Medulla oblongata (tissue), 1 donor: Measurements from ENCODE around the gene BEND6.

Source experiments
- DNase-seq: peaks from one replicate; pipeline ENCODE4 v3.0.0-alpha.2; 2015; ENCODE audit errors: extremely low spot score

The BEND6 gene, protein sequence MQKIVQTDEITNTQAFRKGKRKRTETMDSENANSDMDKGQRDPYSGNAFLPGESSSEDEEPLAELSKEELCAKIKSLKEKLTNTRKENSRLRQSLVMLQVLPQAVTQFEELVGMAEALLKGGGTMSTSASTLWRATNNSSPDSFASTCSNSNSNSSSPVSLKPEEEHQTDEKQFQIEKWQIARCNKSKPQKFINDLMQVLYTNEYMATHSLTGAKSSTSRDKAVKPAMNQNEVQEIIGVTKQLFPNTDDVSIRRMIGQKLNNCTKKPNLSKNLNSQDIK

DNA sequence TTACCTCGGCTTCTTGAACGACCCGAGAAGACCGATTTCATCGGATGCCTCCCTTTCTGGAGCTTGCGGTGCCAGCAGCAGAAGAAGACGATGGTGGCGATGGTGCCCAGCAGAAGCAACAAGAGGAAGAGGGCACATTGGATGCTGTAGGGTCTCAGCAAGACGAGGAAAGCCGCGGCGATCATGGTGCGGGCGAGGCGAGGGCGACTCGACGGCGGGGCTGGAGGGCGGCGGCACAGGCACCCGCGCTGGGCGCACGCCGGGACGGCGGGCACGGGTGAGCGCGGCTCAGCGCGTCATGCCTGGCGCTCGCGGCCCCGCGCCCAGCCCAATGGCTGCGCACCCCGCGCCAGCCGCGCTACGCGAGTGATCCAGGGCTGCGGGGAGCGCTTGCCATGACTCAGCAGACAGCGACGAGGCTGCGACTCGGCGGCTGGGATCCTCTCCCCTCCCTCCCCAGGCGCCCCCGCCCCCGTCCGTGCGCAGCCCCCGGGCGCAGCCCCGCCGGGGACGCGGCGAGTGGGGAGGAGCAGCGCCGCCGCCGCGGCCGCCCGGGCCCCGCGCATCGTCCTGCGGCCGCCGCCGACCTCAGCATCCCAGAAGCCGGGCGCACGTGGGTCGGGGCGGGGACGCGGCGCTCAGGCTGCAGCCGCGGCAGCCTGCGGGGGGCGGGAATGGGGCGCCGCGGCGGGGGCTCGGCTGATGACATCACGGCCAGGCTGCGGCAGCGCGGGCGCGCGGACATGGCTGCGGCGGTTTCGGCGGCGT is at the start of gene BEND6:
Gene BEND6 (plus strand): TSS at position 705 of the 768 bp plus-strand sequence. CDS start 26,704 bp downstream, outside the sequence.
- peak; percentile 64 for DNase-seq

GRCh38 chr6:56905378-56905777 is 49.5 kb upstream of the BEND6 start:
- no peak for DNase-seq

DNA sequence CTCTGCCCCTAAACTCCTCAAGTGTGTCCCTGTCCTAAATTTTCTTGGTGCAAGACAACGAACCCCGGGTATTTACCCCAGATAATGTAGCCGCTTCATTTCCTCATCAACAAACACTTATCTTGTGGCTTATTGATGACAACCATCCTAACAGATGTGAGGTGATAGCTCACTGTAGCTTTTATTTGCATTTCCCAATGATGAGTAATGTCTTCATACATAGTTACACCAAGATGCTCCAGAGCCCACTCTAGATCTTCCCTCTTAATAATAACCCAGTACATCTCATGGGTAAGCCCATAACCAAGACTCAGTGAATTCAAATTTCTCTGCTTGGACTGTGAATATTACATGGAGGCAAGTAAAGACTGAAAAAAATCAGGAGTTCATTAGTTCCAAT is 48.2 kb upstream of the BEND6 start:
- DNase-seq = no peak

DNA sequence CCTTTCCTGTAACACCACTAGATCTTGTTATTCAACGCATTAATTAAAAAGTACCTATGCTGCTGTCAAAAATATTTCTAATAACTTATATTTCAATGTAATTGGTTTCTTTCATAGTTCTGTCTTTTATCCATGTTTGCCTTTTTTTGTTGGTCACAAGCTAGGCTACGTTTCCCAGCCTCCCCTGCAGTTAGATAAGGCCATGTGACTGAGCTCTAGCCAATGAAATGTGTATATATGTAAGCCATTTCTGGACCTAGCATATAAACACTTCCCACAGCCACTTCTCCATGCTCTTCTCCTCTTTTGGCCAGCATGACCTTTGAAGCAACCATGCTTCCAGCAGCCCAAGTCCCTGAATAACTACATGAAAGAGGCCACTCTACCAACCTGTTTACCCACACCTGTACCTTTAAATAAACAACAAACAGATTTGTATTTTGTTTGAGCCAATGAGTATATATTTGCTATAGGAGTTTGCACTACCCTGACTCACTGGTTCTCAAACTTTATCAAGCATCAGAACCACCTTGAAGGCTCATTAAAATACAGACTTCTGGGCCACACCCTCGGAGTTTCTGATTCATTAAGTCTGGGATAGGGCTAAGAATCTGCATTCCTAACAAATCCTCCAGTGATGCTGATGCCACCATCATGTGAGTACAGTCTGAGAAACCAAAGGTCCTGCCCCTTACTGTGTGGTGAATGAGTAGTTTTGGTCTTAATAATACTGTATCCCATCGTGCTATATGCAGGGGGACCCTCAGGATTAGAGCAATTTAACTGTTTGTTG is 45.6 kb upstream of the BEND6 start:
- DNase-seq = no peak

- no peak for DNase-seq
Measured at GRCh38 chr6:56911847-56912246, 43.1 kb upstream of the BEND6 start.

- DNase-seq = no peak
Measured at GRCh38 chr6:56913285-56914074, 41.4 kb upstream of the BEND6 start.

DNA sequence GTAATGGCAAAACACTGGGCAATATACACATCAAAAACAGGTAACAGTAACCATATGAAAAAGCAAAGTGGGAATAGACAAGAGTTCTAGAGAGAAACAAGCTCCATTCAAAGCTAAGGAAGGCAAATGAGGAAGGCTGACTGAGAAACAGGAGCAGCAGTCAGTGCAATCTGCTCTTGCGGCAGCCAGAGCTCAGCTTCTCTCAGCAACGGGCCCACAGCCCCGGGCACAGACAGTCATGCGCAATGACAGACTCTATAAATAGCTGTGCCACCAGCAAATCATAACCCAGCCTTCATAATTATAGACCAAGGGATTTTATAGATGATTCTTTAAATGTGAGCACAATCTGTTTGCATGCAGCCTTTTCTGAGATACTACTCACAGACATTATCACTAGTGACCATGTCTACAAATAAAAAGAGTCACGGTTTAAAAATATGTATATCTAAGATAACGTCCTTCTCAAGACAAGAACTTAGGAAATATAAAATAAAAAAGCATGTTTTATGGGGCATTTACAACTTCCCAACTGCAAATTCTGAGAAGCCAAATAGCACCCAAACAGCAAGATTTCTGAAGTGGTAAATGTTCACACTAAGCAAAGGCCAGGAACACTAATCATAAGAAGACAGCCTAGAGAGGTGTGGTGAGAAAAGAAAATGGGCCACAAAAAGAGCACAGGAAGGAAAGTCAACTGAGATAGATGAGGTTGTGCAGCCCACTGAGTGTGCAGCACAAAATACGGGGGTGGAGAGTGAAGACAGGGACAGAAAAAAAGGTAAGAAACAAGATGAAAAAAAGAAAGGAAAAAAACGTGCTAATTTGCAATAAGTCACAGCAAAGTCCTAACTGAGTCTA is 39.9 kb upstream of the BEND6 start:
- peak; percentile 55 for DNase-seq

DNA sequence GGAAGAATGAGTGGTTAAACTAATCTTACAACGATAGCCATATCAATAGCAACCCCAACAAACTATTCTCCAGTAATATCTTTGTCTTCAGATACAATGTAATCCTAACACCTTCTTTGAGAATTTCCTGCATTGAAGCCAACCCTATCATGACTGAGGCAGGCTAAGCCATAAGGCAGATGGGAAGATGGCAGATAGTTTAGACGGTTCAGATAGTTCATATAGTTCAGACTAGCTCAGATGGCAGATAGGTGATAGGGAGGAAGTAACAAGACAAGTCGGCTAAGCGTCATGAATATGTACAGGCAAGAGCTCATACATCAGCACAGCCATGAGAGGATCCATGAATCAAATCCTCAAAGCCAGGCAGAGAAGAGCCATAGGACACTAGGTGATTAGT is 39.1 kb upstream of the BEND6 start:
- no peak for DNase-seq

DNA sequence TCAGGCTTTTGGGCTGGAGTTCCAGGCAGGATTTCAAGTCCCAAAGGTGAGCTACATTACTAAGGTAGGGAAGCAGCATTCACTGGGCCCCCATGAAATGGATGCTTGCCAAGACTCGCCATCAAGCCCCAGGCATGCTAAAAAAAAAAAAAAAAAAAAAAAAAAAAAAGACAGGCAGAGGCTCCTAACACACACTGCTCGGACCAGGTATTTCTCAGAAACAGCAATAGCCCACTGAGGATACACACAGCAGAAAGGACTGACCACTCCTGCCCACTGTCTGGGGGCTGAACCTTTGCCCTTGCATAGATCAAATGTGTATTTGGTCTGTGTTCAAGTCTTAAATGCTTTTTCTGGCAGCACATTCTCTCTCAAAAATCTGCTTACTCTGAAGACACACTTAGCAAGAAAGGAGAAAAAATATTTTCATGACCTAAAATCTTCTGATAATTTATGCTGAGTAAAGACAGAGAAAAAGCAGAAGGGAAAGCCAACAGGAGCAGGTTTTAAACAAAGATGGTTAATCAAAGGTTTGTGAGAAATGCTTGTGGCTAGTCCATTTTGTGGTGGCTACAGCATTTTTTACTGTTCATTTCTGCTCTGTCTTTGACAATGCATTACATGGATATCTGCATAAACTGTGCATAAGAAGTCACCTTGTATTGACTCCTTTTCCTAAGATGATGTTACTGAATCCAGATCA is 37.9 kb upstream of the BEND6 start:
- DNase-seq = no peak

DNA sequence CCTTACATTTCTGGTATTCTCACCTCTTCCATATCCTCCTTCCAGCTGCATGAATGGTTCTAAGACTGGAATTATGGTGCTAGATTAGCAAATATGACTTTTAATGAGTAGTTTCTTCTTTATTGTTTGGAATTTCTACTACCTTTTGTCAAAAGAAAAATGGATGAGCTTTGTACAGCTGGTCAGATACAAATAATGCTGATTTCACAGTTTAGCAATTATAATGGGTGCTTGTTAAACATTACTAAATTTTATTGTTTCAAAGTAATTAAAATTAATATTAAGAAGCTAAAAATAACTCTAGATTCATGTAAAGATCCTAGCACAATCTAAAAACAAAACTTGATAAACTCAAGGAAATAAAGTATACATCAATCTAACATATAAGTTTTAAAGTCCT is 32.3 kb upstream of the BEND6 start:
- no peak for DNase-seq

GRCh38 chr6:56923565-56923964 is 31.3 kb upstream of the BEND6 start:
- no peak for DNase-seq

DNA sequence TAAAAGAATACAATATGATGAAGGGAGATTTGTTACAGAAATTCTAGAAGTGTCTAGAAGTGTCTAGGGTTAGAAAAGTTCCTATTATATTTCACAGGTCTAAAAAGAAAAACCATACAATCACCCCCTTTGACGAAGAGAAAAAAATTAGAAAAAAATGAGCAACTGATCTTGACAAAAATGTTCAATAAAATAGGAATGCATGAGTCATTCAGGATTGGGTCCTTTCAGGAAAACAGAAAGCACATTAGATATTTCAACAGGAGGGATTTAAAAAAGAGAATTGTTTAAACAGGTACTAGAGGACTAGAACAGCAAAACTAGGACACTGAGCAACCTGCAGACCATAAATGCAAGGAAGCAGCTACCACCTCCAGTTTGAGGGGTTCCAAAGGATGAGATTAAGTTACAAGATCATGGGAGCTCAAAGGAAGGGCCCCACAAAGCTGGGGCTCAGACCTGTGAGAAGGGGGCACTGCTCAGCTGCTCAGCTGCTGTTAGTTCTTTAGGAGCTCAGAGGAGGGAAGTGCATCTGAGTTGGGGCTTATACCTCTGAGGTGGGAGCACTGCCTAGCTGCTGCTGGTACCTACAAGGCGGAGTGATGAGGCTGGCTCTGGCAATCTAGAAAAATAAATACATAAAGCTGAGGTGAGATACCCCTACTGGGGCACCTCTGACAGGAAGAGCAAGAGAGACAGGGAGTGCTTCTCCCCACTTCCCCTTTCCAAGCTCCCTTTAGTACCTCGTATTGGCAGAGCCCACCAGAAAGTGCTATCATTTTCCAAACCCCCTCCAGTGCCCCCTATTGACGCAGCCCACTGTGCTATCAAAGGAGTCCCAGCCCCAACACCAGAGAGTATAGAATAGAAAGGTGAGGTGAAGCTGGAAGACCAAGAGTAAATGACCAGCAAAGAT is 27.1 kb upstream of the BEND6 start:
- no peak for DNase-seq

- DNase-seq = no peak
Measured at GRCh38 chr6:56930846-56931245, 24.1 kb upstream of the BEND6 start.

- no peak for DNase-seq
Measured at GRCh38 chr6:56932910-56933477, 21.9 kb upstream of the BEND6 start.

- no peak for DNase-seq
Measured at GRCh38 chr6:56933650-56934049, 21.3 kb upstream of the BEND6 start.

GRCh38 chr6:56934876-56935275 is 20.0 kb upstream of the BEND6 start:
- DNase-seq = no peak

DNA sequence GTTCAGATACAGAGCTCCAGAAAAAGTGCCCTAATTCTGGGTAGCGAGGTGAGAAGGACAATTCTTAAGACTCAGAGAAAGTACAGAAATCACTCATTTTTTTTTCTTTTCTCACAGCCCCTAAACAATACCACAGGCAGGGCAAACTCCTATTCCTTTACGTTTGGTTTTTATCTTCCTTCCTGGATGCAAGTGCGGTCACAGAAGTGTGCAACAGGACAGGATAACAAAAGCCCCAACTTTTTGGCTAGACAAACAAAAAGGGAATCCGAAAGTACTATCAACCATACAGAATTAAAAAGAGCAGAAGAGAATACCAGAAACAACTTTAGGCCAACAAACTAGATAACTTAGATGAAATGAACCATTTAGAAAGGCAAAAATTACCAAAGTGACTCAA is 18.4 kb upstream of the BEND6 start:
- DNase-seq = no peak

GRCh38 chr6:56938649-56939191 is 16.2 kb upstream of the BEND6 start:
- DNase-seq = peak; percentile 48
